Endothelial cell of umbilical vein (primary cell): Measurements from ENCODE around the gene CACNB1. TPM values are rescaled to one million over a fixed set of nuclear protein-coding genes. Genes with fewer than 3 reads are reported as not detected.

Experiments used
- BruUV-seq: library from RNA; stranded (reverse); fragments of 400-500 nt; replicated peaks from 2 replicates; lab custom pipeline; 2021; lab: Mats Ljungman, UMichigan
- CTCF ChIA-PET: fragments of 300-600, 350-600 bp; sonication (Branson Sonifier 250); formaldehyde crosslinking; loops from one replicate; lab custom pipeline; 2021; ENCODE audit warnings: antibody characterized with exemption, inconsistent platforms; lab: Charles Lee
- POLR2A ChIA-PET: fragments of 300-600, 350-600 bp; sonication (Branson Sonifier 250); formaldehyde crosslinking; loops from one replicate; lab custom pipeline; 2021; ENCODE audit warnings: antibody characterized with exemption, inconsistent platforms; lab: Charles Lee
- DNase-seq: peaks from one replicate; pipeline ENCODE4 v3.0.0-alpha.2; 2011; ENCODE audit warnings: low read depth, low spot score
- FAIRE-seq: peaks from 2 replicates; lab custom pipeline; 2011; peaks lifted over from hg19 to GRCh38; lab: Jason Lieb, UNC
- H2AFZ ChIP-seq: 2 replicates; pipeline ENCODE4 v1.6.0; 2012; ENCODE audit warnings: low read depth, low read length, control low read depth, inconsistent platforms
- H3K27ac ChIP-seq: 2 replicates; pipeline ENCODE4 v1.5.1; 2011; ENCODE audit warnings: low read depth, mild to moderate bottlenecking, control low read depth, low read length, moderate library complexity; ENCODE audit not compliant: insufficient read depth
- H3K27me3 ChIP-seq, 2 experiments: 2 replicates each; pipeline versions ENCODE4 v1.6.0 to v1.6.1; 2011; ENCODE audit warnings: low read length in 2 of 2, mixed read lengths in 1 of 2; ENCODE audit not compliant: control insufficient read depth in 2 of 2, insufficient read depth in 2 of 2
- H3K36me3 ChIP-seq, 2 experiments: 2 replicates in 1 of 2; 3 replicates in 1 of 2; pipeline ENCODE4 v1.5.1; 2011; ENCODE audit warnings: low read length in 2 of 2, mild to moderate bottlenecking in 1 of 2, moderate library complexity in 1 of 2; ENCODE audit not compliant: control insufficient read depth in 2 of 2, insufficient read depth in 2 of 2; ENCODE audit errors: extremely low read depth in 1 of 2
- H3K4me1 ChIP-seq: 3 replicates; pipeline ENCODE4 v1.5.1; 2011; ENCODE audit warnings: mild to moderate bottlenecking, low read length; ENCODE audit not compliant: control insufficient read depth, insufficient read depth; ENCODE audit errors: extremely low read depth
- H3K4me2 ChIP-seq: 2 replicates; pipeline ENCODE4 v1.6.1; 2011; ENCODE audit warnings: low read length, control low read depth, mixed read lengths; ENCODE audit not compliant: insufficient read depth
- H3K4me3 ChIP-seq, 3 experiments: fragments of 200-600 bp in 1 of 3; sonication (generic), shearing (Covaris generic) in 1 of 3; replicated peaks in 1 of 3; 2 replicates each; pipeline ENCODE4 v1.5.1; 2011 to 2016; ENCODE audit warnings: control low read depth in 3 of 3, low read length in 3 of 3, mild to moderate bottlenecking in 2 of 3, inconsistent platforms in 1 of 3, low read depth in 1 of 3, moderate library complexity in 1 of 3; ENCODE audit not compliant: insufficient read depth in 1 of 3
- H3K79me2 ChIP-seq: 2 replicates; pipeline ENCODE4 v1.6.0; 2012; ENCODE audit warnings: low read length, inconsistent platforms; ENCODE audit not compliant: control insufficient read depth, insufficient read depth
- H3K9ac ChIP-seq: replicated peaks from 2 replicates; pipeline ENCODE3; 2011; ENCODE audit warnings: low read length, control low read depth; ENCODE audit not compliant: insufficient read depth; ENCODE audit errors: extremely low read depth
- H3K9me1 ChIP-seq: replicated peaks from 3 replicates; pipeline ENCODE4 v1.6.0; 2011; ENCODE audit warnings: mild to moderate bottlenecking, low read length; ENCODE audit not compliant: control insufficient read depth, insufficient read depth; ENCODE audit errors: extremely low read depth
- H3K9me3 ChIP-seq: replicated peaks from 2 replicates; pipeline ENCODE4 v1.5.1; 2012; ENCODE audit warnings: low read length, inconsistent platforms; ENCODE audit not compliant: control insufficient read depth, insufficient read depth
- H4K20me1 ChIP-seq: replicated peaks from 2 replicates; pipeline ENCODE3; 2011; ENCODE audit warnings: mild to moderate bottlenecking, low read length; ENCODE audit not compliant: control insufficient read depth, insufficient read depth; ENCODE audit errors: extremely low read depth
- FOS ChIP-seq: IDR thresholded peaks from 2 replicates; pipeline ENCODE4 v1.6.1; 2011; ENCODE audit warnings: mild to moderate bottlenecking, low read length, moderate library complexity, borderline replicate concordance; ENCODE audit not compliant: insufficient read depth
- GATA2 ChIP-seq: IDR thresholded peaks from 2 replicates; pipeline ENCODE4 v1.7.0; 2011; ENCODE audit warnings: low read depth, mild to moderate bottlenecking, moderate library complexity, mixed read lengths, low read length; ENCODE audit not compliant: insufficient read length, insufficient read depth
- JUN ChIP-seq: IDR thresholded peaks from 2 replicates; pipeline ENCODE4 v1.6.1; 2011; ENCODE audit warnings: borderline replicate concordance, low read depth; ENCODE audit not compliant: insufficient read length, insufficient read depth
- POLR2A ChIP-seq: IDR thresholded peaks from 2 replicates; pipeline ENCODE4 v1.6.1; 2012; ENCODE audit warnings: low read depth, mild to moderate bottlenecking, control low read depth, low read length
- POLR2AphosphoS5 ChIP-seq: IDR thresholded peaks from 2 replicates; pipeline ENCODE4 v1.6.1; 2012; ENCODE audit warnings: low read depth, mild to moderate bottlenecking, control low read depth, low read length, moderate library complexity; ENCODE audit not compliant: insufficient read depth
- dilution Hi-C: fragments of 300-500 bp; cut with MboI; formaldehyde crosslinking; loops from one replicate; pipeline ENCODE4 v1.15.0; 2019; ENCODE audit warnings: low sequenced_read_pairs; ENCODE audit not compliant: extremely low pct_ligation_motif_present
- intact Hi-C: fragments of 100-400 bp; cut with micrococcal nuclease; formaldehyde crosslinking; loops from one replicate; pipeline ENCODE4 v1.10.0; 2022
- polyA plus RNA-seq, 4 experiments: library from polyadenylated mRNA; depleted of rRNA in 3 of 4; stranded (reverse) in 3 of 4; unstranded in 1 of 4; fragments of >200 nt; gene quantifications; 2 replicates each; pipeline versions ENCODE4 v1.2.1 to v1.2.3, GENCODE V29; 2011 to 2012; ENCODE audit warnings: missing spikeins in 1 of 4
- total RNA-seq: library from RNA; stranded (reverse); gene quantifications from 2 replicates; pipeline ENCODE4 v1.2.3, GENCODE V29; 2021
- TF ChIP-seq, protein P1 (sequence below), 2 donors: IDR thresholded peaks; 1 replicate in 1 of 2; 2 replicates in 1 of 2; pipeline ENCODE4 v1.5.1; 2011; ENCODE audit warnings: low read length in 2 of 2, mild to moderate bottlenecking in 2 of 2, moderate library complexity in 2 of 2, control low read depth in 1 of 2, inconsistent platforms in 1 of 2, low read depth in 1 of 2; ENCODE audit not compliant: insufficient read depth in 1 of 2; ENCODE audit errors: extremely low read depth in 1 of 2
- TF ChIP-seq, protein P2 (sequence below): IDR thresholded peaks from 2 replicates; pipeline ENCODE4 v1.6.1; 2011; ENCODE audit not compliant: insufficient read depth, insufficient read length

CACNB1 gene
- total and polyA plus RNA-seq, 2 donors (not counting 3 experiments of a cell fraction or from before 2014, with no cell fraction given), result 4.7 to 12.3 TPM

DNA sequence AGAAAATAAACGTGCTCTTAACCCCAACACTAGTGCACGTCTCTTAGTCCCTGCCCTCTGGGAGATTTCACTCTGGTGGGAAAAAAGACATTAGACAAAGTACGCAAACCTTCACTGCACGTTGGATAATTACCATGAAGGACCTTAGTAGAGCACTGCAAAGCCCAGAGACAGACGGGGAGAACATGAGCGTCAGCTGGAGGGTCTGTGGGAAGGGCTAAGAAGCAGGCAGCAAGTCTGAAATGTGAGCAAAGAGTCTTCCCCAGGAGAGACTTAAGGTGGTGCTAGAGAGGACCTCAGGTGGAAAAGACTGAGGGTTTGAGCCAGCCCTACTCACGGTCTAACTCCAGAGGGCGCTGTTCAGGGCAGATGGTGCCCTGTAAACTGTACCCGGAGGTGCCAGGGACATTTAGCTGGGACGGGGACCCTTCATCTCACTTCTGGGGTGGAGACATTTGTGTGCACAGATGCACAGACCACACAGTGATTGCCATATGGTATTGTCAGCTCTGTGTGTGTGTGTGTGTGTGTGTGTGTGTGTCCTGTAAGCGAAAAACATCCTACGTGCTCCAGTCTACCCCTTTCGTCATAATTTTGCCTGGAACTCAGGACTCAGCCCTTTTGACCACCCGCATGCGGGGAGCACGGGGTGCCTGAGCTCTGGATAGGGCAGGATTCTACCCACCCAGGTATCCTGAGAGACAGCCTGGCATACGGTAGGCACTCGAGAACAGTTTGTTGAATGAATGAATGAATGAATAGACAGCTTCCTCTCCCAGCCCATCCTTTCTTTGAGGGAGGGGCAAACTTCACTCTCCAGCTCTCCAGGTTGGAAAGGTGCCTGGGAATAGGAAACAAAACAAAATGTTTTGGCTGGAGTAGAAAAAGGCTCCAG lies 38.3 kb upstream of the CACNB1 start:
- BruUV-seq, result no TSS peak
- DNase-seq (peak; percentile 53), FAIRE-seq (peak; percentile 70)
- H3K4me2 ChIP-seq, result no peak overlapping the region
- dilution Hi-C loops, result no loop called here
- CTCF ChIA-PET, result interaction anchor here (0.6 to 12.5 kb wide), 15 partner anchors 9 to 746 kb away, joined by 3 to 420 read pairs (median 5); partner anchors contain the start of genes RPL19 and STAC2
- peaks cover 4 to 5% of the 10 kb centered on the region in 2 experiments for H3K27me3 ChIP-seq
- H3K4me1 ChIP-seq, result peaks cover 3% of the 10 kb centered on the region
- H3K9ac ChIP-seq, result no peak overlapping the region
- no peaks in the 10 kb centered on the region for H3K9me3 ChIP-seq
- H2AFZ ChIP-seq, result no peak overlapping the region
- H3K4me3 ChIP-seq, result no peak overlapping the region
- H4K20me1 ChIP-seq, result no peaks in the 10 kb centered on the region
- no peaks in the 10 kb centered on the region for H3K9me1 ChIP-seq
- no peak overlapping the region for H3K27ac ChIP-seq
- no peaks in the 10 kb centered on the region for H3K36me3 ChIP-seq
- POLR2A ChIA-PET, result no interaction called here
- TF ChIP-seq GATA2 (no peak), FOS (no peak), POLR2AphosphoS5 (no peak), JUN (no peak), POLR2A (no peak)
- TF ChIP-seq, protein P1, sequence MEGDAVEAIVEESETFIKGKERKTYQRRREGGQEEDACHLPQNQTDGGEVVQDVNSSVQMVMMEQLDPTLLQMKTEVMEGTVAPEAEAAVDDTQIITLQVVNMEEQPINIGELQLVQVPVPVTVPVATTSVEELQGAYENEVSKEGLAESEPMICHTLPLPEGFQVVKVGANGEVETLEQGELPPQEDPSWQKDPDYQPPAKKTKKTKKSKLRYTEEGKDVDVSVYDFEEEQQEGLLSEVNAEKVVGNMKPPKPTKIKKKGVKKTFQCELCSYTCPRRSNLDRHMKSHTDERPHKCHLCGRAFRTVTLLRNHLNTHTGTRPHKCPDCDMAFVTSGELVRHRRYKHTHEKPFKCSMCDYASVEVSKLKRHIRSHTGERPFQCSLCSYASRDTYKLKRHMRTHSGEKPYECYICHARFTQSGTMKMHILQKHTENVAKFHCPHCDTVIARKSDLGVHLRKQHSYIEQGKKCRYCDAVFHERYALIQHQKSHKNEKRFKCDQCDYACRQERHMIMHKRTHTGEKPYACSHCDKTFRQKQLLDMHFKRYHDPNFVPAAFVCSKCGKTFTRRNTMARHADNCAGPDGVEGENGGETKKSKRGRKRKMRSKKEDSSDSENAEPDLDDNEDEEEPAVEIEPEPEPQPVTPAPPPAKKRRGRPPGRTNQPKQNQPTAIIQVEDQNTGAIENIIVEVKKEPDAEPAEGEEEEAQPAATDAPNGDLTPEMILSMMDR (IDR thresholded peaks at IDR 0.05; ENCODE audit: extremely low read depth in 1 of 2, insufficient read depth in 1 of 2, low read depth in 1 of 2, low read length in 2 of 2), result peak; percentile 83 to 85
- TF ChIP-seq, protein P2, sequence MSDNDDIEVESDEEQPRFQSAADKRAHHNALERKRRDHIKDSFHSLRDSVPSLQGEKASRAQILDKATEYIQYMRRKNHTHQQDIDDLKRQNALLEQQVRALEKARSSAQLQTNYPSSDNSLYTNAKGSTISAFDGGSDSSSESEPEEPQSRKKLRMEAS, result no peak
- no peaks in the 10 kb centered on the region for H3K79me2 ChIP-seq
- intact Hi-C loops, result no loop called here
